NOMO-1 treated with DMSO at 0.1 percent for 48 hours (cell line): ENCODE measurements around the gene LGR4.
"Not testable (repeated sequence)": the region's sequence is repeated elsewhere in the genome, so short reads cannot be mapped to it uniquely, and the experiment has no call there.

Experiments
- DNase-seq: peaks from one replicate; lab custom pipeline; 2025; ENCODE audit not compliant: unreplicated experiment; lab: John Stamatoyannopoulos, UW

LGR4 gene

GRCh38 chr11:27459191-27459590 is 13.4 kb downstream of the LGR4 start:
- no peak for DNase-seq

GRCh38 chr11:27458182-27458581 is 14.4 kb downstream of the LGR4 start:
- DNase-seq, result no peak

GRCh38 chr11:27456795-27457329 is 15.7 kb downstream of the LGR4 start:
- DNase-seq, result no peak

- DNase-seq, result no peak
Observed at GRCh38 chr11:27456140-27456794, 16.3 kb downstream of the LGR4 start.

- DNase-seq, result no peak
Observed at GRCh38 chr11:27455667-27456066, 16.9 kb downstream of the LGR4 start.

- no peak for DNase-seq
Observed at GRCh38 chr11:27453701-27454100, 18.9 kb downstream of the LGR4 start.

GRCh38 chr11:27452147-27452546 is 20.4 kb downstream of the LGR4 start:
- DNase-seq, result no peak

GRCh38 chr11:27451244-27451965 is 21.2 kb downstream of the LGR4 start:
- no peak for DNase-seq

- not testable (repeated sequence) for DNase-seq
Observed at GRCh38 chr11:27448184-27448540, 24.4 kb downstream of the LGR4 start.

- DNase-seq, result no peak
Observed at GRCh38 chr11:27447288-27448183, 25.1 kb downstream of the LGR4 start.

- DNase-seq, result no peak
Observed at GRCh38 chr11:27445625-27446024, 27.0 kb downstream of the LGR4 start.

- no peak for DNase-seq
Observed at GRCh38 chr11:27444801-27445215, 27.8 kb downstream of the LGR4 start.

GRCh38 chr11:27443746-27444507 is 28.7 kb downstream of the LGR4 start:
- no peak for DNase-seq

GRCh38 chr11:27443227-27443626 is 29.4 kb downstream of the LGR4 start:
- DNase-seq, result no peak

- DNase-seq, result no peak
Observed at GRCh38 chr11:27440090-27440489, 32.5 kb downstream of the LGR4 start.

- DNase-seq, result no peak
Observed at GRCh38 chr11:27438595-27438981, 34.0 kb downstream of the LGR4 start.

GRCh38 chr11:27437829-27438594 is 34.6 kb downstream of the LGR4 start:
- DNase-seq, result no peak

GRCh38 chr11:27436916-27437315 is 35.7 kb downstream of the LGR4 start:
- DNase-seq, result no peak

- no peak for DNase-seq
Observed at GRCh38 chr11:27433742-27434141, 38.8 kb downstream of the LGR4 start.

GRCh38 chr11:27431808-27432207 is 40.8 kb downstream of the LGR4 start:
- DNase-seq, result no peak
